D721Med (cell line): ENCODE results near the gene PRIMPOL.

ENCODE experiments used
- DNase-seq: peaks from one replicate; pipeline ENCODE4 v3.0.0; 2011; ENCODE audit warnings: low spot score; ENCODE audit not compliant: insufficient read length
- FAIRE-seq: peaks from 2 replicates; lab custom pipeline; 2011; peaks lifted over from hg19 to GRCh38; lab: Jason Lieb, UNC
- TF ChIP-seq, protein P1 (sequence below): IDR thresholded peaks from 2 replicates; pipeline ENCODE4 v1.5.1; 2012; ENCODE audit warnings: mild to moderate bottlenecking, control low read depth; ENCODE audit not compliant: insufficient read depth; ENCODE audit errors: missing control alignments

The PRIMPOL gene

DNA sequence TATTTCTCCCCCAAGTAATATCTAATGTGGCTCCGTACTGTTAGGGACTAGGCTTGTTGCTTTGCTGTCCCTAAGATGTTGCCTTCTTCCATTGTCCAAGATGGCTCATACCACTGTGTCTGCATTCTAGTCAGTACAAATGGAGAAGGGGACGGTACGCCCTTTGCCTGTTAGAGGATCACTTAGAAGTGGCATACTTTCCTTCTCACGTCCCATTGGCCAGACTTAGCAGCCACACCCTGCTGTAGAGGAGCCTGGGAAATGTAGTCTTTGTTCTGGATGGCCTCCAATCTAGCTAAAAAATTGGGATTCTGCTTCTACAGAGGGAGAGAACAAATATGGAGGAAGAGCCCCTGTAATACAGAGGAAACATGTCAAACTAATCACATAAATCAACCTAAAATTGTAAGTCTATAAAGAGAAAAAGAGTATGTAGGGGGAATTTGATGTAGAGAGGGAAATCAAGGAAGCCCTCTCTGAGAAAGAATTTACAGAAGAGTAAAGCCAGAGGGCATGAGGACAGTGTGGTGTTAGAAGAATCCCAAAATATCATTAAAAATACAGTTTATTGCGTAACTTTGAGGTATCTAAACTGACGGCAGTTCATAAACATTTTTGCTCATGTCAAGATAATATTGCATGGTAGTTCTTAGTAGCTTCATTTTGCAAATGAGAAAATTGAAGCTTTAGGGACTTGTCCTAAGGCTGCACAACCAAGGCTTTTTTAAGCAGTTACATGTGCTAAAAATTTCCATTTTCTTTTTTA, 15.1 kb downstream of the PRIMPOL start:
- no peak for DNase-seq
- no peak for FAIRE-seq
- TF ChIP-seq, protein P1, sequence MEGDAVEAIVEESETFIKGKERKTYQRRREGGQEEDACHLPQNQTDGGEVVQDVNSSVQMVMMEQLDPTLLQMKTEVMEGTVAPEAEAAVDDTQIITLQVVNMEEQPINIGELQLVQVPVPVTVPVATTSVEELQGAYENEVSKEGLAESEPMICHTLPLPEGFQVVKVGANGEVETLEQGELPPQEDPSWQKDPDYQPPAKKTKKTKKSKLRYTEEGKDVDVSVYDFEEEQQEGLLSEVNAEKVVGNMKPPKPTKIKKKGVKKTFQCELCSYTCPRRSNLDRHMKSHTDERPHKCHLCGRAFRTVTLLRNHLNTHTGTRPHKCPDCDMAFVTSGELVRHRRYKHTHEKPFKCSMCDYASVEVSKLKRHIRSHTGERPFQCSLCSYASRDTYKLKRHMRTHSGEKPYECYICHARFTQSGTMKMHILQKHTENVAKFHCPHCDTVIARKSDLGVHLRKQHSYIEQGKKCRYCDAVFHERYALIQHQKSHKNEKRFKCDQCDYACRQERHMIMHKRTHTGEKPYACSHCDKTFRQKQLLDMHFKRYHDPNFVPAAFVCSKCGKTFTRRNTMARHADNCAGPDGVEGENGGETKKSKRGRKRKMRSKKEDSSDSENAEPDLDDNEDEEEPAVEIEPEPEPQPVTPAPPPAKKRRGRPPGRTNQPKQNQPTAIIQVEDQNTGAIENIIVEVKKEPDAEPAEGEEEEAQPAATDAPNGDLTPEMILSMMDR: no peak

DNA sequence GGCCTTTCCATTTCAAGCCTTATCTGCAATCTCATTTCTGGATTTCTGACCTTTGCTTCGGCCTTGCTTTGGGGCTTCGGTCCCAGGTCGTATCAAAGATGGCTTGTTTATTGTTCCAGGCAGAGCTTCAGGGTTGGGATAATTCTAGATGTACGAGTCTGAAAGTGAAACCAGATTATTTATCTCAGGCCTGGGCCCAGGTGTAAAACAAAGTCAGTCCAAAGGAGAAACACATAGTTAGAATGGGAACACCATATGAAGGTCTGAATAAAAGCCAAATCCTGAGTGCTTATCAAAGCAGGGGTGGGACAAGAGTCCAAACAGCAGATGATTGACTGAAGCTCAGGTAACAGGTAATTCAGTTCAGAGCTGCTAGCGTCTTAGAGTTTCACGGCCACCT, 17.1 kb downstream of the PRIMPOL start:
- FAIRE-seq (no peak), DNase-seq (no peak)
- TF ChIP-seq, protein P1: no peak

DNA sequence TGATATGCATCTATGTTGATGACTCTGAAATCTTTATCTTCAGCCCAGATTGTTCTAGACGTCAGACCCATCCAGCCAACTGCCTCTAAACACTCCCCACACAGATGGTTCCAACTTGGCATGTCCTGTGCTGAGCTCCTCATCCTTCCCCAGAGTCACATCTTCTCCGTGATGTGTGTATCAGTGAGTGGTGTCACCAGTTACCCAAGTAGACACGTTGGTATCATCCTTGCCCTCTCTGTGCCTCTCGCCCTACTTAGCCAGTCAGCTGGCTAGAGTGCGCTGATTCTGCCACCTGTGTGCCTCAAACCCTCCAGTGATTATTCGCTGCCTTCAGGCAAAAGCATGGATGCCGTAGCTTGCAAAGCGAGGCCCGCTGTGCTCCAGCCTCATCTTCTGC, 18.6 kb downstream of the PRIMPOL start:
- TF ChIP-seq, protein P1: no peak
- no peak for DNase-seq
- FAIRE-seq: no peak

DNA sequence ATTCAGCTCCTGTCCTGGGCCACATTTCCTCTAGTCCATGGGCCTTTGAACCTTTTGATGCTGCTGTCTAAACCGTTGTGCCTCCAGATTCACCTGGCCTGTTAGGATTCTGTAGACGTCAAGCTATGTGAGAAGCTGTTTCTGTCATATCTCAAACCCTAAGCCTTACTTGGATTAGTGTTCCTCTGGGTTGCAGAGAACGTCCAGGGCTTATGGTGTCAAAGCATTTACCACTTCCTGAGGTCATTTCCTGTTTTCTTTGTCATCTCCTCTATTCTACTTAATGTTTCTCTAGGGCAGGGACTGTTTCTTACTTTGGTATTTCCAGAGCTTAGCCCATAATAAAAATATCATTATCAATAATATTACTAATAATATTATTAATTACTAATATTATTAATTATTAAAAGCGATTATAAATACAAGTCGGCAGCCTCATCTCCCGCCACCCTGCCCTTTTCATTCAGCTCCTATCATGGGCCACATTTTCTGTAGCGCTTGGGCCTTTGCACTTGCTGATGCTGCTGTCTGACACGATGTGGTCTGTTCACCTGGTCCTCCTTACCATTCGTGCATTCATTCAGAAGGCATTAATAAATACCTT, 19.1 kb downstream of the PRIMPOL start:
- TF ChIP-seq, protein P1: no peak
- DNase-seq (no peak), FAIRE-seq (no peak)

DNA sequence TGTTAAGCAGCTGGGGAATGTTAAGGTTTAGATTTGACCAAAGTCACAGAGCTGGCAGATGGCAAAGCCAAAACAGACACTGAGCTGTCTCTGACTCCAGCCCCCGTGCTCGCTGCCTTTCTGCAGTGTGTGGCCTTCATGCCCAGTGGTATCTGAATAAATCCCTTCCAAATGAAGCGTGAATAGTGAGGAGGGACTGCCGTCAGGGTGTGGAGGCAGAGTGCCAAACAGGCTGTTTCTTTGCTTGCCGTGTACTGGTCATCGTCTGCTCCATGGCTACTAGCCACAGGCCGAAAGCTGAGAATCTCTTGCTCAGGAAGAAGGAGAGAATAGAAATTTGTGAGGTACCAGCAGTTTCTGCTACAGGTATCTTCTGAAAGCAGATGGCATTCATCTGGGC, 19.7 kb downstream of the PRIMPOL start:
- FAIRE-seq: no peak
- no peak for DNase-seq
- TF ChIP-seq, protein P1: no peak

DNA sequence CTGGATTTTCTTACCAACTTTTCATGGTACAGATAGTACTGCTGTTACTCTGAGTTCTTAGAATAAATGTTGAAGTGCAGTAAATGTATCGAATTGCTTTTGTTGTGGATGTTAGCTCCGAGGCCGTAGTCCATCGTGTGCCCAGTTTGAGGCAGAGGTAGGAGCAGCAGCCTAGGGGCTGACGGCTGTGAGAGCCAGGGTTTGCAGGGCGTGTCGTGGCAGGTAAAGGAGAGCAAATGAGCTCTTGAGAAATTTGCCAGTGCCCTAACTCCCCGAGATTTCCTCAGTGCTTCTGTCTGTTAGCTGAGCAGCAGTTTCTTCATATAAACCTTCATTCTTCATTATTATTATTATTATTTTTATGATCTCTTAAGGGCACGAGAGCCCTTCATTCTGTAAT, 21.6 kb downstream of the PRIMPOL start:
- TF ChIP-seq, protein P1: no peak
- FAIRE-seq (no peak), DNase-seq (no peak)

DNA sequence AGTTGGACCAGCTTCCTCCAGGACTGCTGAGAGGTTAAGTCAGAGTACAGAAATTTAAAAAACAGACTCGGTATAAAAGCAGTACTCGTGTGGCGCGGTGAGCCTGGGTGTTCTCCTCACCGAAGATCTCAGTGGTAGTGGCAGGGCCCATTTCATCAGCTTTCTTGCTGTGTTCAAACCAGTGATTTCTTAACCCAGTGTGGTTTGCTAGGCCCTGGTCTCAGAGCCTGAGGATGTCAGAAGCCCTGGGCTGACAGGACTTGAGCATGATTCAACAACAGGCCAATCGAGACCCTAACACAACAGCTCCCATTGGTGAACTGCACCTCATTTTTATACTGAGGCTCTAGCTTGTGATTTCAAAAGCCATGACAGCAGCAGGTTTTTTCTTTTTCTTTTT, 23.2 kb downstream of the PRIMPOL start:
- TF ChIP-seq, protein P1: no peak
- DNase-seq (no peak), FAIRE-seq (no peak)
